ENCODE measurements around the gene ARFGEF2.

The ARFGEF2 gene

DNA sequence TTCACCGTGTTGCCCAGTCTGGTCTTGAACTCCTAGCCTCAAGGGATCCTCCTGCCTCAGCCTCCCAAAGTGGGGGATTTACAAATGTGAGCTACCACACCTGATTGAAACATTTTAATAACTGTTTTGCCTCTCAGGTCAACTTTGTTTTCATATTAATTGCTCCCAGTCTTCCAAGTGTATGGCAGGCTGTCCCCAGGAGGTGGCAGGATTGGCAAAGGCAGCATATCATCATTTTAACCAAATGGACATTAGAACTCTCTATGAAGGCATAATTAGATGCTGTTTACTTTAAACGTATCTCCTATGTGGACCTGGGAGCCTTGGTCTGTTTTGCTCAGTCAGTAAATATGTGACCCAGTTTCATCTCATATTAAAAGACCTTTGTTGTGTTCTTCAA, 65.4 kb downstream of the ARFGEF2 start:
- TF ChIP-seq, protein P1, sequence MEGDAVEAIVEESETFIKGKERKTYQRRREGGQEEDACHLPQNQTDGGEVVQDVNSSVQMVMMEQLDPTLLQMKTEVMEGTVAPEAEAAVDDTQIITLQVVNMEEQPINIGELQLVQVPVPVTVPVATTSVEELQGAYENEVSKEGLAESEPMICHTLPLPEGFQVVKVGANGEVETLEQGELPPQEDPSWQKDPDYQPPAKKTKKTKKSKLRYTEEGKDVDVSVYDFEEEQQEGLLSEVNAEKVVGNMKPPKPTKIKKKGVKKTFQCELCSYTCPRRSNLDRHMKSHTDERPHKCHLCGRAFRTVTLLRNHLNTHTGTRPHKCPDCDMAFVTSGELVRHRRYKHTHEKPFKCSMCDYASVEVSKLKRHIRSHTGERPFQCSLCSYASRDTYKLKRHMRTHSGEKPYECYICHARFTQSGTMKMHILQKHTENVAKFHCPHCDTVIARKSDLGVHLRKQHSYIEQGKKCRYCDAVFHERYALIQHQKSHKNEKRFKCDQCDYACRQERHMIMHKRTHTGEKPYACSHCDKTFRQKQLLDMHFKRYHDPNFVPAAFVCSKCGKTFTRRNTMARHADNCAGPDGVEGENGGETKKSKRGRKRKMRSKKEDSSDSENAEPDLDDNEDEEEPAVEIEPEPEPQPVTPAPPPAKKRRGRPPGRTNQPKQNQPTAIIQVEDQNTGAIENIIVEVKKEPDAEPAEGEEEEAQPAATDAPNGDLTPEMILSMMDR (IDR thresholded peaks at IDR 0.05) = peak; percentile 60; the same call in 1 of the 2 replicates
- TF ChIP-seq ZFX (IDR thresholded peaks at IDR 0.05; ENCODE audit: borderline replicate concordance) = no peak
- H3K27ac ChIP-seq = no peak overlapping the region

- no peak overlapping the region for H3K27ac ChIP-seq
- TF ChIP-seq ZFX (IDR thresholded peaks at IDR 0.05; ENCODE audit: borderline replicate concordance) = no peak
- TF ChIP-seq, protein P1 (IDR thresholded peaks at IDR 0.05) = no peak
These were observed 69.0 kb downstream of the ARFGEF2 start for GRCh38 chr20:48990467-48990866.

- no peak overlapping the region for H3K27ac ChIP-seq
- TF ChIP-seq ZFX (IDR thresholded peaks at IDR 0.05; ENCODE audit: borderline replicate concordance) = no peak
- TF ChIP-seq, protein P1 (IDR thresholded peaks at IDR 0.05) = no peak
These were observed 74.1 kb downstream of the ARFGEF2 start for GRCh38 chr20:48995589-48995988.

GRCh38 chr20:48999890-49000870, 78.7 kb downstream of the ARFGEF2 start:
- no peak overlapping the region for H3K27ac ChIP-seq
- TF ChIP-seq ZFX (IDR thresholded peaks at IDR 0.05; ENCODE audit: borderline replicate concordance) = no peak

GRCh38 chr20:49001741-49002140, 80.2 kb downstream of the ARFGEF2 start:
- TF ChIP-seq ZFX (IDR thresholded peaks at IDR 0.05; ENCODE audit: borderline replicate concordance) = no peak
- TF ChIP-seq, protein P1 (IDR thresholded peaks at IDR 0.05) = no peak
- no peak overlapping the region for H3K27ac ChIP-seq

- no peak overlapping the region for H3K27ac ChIP-seq
- no peak for TF ChIP-seq ZFX (IDR thresholded peaks at IDR 0.05; ENCODE audit: borderline replicate concordance)
- TF ChIP-seq, protein P1 (IDR thresholded peaks at IDR 0.05) = no peak
These were observed 85.0 kb downstream of the ARFGEF2 start for GRCh38 chr20:49006446-49006980.

DNA sequence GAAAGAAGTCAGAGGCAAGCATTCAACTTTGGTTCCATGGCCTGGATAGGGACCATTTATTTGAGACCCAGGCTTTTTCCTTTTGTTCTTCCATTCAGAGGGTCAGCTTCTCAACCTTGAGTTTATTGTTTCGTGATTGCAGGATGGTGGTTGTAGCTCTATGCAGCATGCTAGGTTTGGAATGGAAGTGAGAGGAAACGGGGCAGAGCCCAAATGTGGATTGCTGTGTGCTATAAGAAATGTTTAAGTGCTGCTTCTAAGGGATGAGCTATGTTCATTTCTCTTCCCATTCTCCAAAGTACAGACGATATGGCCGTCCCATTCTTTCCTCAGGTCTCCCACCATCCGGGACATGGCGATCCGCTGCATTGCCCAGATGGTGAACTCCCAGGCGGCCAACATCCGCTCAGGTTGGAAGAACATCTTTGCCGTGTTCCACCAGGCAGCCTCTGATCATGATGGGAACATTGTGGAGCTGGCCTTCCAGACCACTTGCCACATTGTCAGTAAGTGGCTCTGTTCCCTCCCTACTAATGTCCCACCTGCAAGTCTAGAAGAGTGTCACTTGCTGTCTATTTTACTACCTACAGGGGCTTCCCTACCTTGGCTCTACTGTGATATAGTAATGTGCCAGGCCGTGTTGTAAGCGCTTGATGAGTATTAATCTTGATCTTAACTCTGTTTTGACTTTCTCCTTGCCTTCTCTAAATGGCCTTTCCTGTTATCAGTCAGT, 88.6 kb downstream of the ARFGEF2 start:
- TF ChIP-seq, protein P1 (IDR thresholded peaks at IDR 0.05) = no peak
- TF ChIP-seq ZFX (IDR thresholded peaks at IDR 0.05; ENCODE audit: borderline replicate concordance) = no peak
- H3K27ac ChIP-seq = no peak overlapping the region
